GM19043 (cell line): ENCODE data around the gene ASMTL.
"Not testable (repeated sequence)": the region's sequence is repeated elsewhere in the genome, so short reads cannot be mapped to it uniquely, and the experiment has no call there.

ENCODE experiments used
- ATAC-seq: cut with Tn5 transposase; IDR thresholded peaks from one replicate; pipeline ENCODE4 v1.9.1; 2021; ENCODE audit warnings: low read depth; ENCODE audit not compliant: unreplicated experiment

The ASMTL gene

DNA sequence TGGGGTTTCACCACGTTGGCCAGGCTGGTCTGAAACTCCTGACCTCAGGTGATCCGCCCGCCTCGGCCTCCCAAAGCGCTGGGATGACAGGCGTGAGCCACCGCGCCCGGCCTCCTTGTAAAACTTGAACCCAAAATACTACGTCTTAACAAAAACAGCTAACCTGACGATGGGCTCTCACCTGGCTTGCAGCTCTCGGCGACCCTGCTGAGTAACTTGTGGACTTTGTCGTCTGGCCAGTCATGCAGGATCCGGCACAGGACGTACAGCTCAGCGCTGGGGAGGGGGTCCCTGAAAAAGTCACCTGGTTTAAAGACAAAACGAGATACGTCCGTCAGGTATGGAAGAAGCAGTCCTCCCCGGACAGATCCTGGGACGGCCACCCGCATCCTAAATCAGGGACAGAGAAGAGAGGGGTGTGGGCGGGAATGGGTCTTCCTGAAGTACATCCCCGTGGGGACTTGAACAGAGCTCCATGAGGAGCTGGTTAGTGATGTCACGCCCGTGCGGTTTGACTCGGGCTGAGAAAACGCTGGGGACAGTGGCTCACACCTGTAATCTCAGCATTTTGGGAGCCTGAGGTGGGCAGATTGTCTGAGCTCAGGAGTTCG is 40.1 kb downstream of the ASMTL start:
- no peak for ATAC-seq

- no peak for ATAC-seq
These were observed 41.4 kb downstream of the ASMTL start for GRCh38 chrX:1411326-1411725.

DNA sequence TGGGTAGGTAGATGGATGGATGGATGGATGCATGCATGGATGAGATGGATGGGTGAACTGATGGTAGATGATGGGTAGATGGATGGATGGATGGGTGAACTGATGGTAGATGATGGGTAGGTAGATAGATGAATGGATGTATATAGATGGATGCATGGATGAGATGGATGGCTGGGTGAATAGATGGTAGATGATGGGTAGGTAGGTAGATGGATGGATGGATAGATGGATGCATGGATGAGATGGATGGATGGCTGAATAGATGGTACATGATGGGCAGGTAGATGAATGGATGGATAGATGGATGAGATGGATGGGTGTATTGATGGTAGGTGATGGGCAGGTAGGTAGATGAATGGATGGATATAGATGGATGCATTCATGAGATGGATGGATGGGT is 45.7 kb downstream of the ASMTL start:
- ATAC-seq = no peak

DNA sequence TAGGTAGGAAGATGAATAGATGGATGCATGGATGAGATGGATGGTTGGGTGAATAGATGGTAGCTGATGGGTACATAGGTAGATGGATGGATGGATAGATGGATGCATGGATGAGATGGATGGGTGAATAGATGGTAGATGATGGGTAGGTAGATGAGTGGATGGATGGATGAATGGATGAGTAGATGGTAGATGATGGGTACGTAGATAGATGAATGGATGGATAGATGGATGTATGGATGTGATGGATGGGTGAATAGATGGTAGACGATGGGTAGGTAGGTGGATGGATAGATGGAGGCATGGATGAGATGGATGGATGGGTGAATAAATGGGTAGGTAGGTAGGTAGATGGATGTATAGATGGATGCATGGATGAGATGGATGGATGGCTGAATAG is 46.9 kb downstream of the ASMTL start:
- not testable (repeated sequence) for ATAC-seq

DNA sequence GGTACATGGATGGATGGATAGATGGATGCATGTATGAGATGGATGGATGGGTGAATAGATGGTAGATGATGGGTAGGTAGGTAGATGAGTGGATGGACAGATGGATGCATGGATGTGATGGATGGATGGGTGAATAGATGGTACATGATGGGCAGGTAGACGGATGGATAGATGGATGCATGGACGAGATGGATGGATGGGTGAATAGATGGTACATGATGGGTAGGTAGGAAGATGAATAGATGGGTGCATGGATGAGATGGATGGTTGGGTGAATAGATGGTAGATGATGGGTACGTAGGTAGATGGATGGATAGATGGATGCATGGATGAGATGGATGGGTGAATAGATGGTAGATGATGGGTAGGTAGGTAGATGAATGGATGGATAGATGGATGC is 48.8 kb downstream of the ASMTL start:
- not testable (repeated sequence) for ATAC-seq

GRCh38 chrX:1403228-1403627 is 49.5 kb downstream of the ASMTL start:
- no peak for ATAC-seq

DNA sequence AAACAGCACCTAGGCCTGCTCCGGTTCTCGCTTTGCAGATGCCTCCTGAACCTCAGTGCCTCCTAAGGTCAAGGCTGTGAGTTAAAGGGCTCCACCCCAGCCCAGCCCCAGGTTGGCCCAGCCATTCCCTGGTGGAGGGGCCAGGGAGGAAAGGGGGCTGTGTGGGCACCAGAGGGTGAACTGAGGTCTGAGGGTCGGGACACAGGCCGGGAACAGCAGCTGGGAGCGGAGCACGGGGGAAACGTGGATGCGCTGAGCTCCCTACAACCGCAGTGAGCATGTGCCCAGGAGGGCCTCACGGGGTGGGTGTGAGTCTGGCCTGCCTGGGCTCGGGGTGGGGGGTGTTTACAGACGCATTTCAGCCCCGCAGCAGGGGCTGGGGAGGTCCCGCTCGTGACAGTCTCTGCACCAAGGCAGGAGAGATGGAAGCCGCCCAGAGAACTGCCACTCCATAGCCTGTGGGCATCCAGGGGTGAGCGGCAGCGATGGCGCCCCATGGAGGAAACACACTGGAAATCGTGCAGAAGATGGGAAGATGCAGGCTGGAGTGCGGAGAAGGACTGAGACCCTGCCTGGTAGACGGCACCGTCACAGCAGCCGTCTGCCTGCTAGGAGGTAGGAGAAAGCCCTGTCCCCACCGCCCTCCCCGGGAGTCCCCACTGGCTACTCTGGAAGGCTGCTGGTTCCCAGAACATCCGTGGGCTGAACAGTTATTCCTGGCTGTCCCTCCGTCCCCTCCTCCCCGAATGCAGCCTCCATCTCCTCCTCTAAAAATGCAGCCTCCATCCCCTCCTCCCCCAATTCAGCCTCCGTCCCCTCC is 50.9 kb downstream of the ASMTL start:
- no peak for ATAC-seq

- no peak for ATAC-seq
These were observed 51.8 kb downstream of the ASMTL start for GRCh38 chrX:1400742-1401471.

DNA sequence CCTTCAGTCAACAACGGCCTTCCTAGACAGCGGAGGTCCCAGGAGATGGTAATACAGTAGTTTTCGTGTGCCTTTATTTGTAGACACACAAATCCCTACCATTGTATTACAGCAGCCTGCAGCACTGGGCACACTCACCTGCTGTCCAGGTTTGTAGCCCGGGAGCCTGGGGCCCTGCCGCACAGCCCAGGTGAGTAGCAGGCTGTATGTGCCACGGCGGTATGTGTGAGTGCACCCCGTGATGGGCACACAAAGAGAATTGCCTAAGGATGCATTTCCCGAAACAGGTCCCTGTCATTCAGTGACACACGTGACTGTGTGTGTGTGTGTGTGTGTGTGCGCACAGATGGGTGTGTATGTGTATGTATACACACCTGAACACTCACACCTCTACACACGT is 52.7 kb downstream of the ASMTL start:
- no peak for ATAC-seq

GRCh38 chrX:1398431-1399340 is 54.0 kb downstream of the ASMTL start:
- ATAC-seq = no peak

DNA sequence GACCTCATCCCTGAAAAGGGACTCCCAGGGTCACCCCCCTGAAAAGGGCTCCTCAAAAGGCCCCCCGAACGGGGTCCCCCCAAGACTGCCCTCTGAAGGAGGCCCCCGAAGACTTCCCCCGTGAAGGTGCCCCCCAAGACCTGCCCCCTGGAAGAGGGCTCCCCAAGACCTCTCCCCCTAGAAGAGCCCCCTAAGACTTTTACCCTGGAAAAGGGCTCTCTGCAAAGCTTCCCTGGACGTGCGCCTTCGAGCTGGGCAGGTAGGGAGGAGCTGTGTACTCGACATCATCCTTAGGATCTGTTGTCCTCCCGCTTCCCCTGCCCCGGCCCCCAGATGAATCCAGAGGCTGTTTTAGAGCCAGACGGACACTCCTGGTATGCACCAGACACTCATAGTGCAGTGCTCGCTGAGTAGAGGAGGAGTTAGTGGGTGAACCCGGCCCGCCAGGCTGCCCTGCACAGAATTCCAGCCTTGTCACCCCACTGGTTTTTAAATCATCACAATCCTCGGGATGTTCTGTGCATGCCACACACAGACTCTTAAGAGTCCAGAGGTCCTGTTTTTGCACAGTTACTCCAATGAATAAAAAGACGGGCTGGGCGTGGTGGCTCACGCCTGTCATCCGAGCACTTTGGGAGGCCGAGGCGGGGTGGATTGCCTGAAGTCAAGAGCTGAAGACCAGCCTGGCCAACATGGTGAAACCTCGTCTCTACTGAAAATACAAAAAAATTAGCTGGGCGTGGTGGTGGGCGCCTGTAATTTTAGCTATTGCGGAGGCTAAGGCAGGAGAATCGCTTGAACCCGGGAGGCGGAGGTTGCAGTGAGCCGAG is 55.1 kb downstream of the ASMTL start:
- no peak for ATAC-seq

DNA sequence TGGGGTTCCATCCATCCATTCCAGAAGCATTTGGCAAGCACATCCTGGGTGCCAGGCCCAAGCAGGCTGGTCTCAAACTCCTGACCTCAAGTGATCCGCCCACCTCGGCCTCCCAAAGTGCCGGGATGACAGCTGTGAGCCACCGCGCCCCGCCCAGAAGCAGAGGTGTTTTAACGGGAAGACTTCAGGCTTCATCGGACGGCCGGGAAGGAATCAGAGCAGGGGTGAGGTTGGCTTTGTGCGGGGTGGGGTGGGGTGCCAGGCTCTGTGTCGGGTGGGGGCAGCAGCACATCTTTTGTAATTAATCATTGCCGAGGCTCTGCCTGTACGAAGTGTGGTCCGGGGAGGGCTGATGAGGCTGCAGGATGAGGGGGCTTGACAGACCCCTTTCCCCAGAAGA is 55.7 kb downstream of the ASMTL start:
- no peak for ATAC-seq

DNA sequence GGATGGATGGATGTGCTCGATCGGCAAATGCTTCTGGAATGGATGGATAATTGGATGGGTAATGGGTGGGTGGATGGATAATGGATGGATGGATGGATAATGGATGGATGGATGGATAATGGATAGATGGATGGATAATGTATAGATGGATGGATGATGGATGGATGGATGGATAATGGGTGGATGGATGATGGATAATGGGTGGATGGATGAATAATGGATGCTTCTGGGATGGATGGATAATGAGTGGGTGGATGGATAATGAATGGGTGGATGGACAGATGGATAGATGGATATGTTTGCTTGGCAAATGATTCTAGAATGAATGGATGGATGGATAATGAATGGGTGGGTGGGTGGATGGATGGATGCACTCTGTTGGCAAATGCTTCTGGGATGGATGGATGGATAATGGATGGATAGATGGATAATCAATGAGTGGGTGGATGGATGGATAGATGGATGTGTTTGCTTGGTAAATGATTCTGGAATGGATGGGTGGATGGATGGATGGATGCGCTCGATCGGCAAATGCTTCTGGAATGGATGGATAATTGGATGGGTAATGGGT is 57.0 kb downstream of the ASMTL start:
- no peak for ATAC-seq

DNA sequence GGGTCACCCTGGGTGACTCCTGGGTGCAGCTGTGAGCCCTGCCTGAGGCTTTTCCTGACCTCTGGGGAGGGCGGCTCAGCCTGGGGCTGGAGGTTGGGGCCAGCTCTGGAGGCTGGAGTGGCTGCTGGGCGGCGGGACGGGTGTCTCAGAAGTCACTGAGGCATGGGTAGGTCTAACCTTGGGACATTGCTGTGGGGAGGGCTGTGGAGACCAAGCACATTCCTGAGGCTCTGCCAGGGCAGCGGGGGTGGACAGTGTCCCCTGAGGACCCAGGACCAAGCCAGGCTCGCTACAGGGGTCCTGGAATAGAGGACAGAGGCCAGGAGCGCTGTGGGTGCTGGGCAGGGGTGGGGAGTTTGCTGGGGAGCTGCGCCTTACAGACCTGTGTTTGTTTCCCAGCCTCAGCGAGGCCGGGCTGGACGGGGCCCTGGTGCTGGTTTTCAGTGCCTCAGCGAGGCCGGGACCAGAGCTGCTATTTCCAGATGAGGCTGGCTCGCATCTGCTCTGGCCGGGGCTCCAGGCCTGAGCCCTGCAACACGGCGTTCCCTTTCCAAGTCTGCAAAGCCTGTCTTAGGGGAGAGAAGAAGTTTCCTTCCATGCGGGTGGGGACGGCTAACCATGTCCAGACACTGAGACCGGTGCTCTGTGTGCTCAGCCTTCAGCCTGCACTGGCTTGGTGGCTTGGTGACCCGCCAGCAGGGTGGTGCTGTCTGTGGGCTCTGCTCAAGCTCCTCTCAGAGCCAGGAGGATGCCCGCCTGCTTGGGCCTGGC is 57.8 kb downstream of the ASMTL start:
- no peak for ATAC-seq

- ATAC-seq = no peak
These were observed 58.7 kb downstream of the ASMTL start for GRCh38 chrX:1393871-1394615.

- ATAC-seq = peak; percentile 21
These were observed 60.2 kb downstream of the ASMTL start for GRCh38 chrX:1392376-1393068.

- ATAC-seq = peak; percentile 97
These were observed 60.9 kb downstream of the ASMTL start, which contains the start of gene SLC25A6 for GRCh38 chrX:1391707-1392375. Gene SLC25A6 (minus strand): TSS chrX:1392113. CDS start chrX:1392009, 104 bp downstream.
